Fibroblast of the conjunctiva (primary cell): Measurements from ENCODE around the gene WDR7.

Experiments used
- DNase-seq: peaks from one replicate; pipeline ENCODE4 v3.0.0-alpha.2; 2010; ENCODE audit warnings: low read depth

WDR7 gene

GRCh38 chr18:56992777-56993176 lies 341.6 kb downstream of the WDR7 start:
- DNase-seq, result no peak

- no peak for DNase-seq
These were observed 344.5 kb downstream of the WDR7 start for GRCh38 chr18:56995579-56996188.

- no peak for DNase-seq
These were observed 346.0 kb downstream of the WDR7 start for GRCh38 chr18:56997200-56997599.

- no peak for DNase-seq
These were observed 348.7 kb downstream of the WDR7 start for GRCh38 chr18:56999823-57000222.

- no peak for DNase-seq
These were observed 351.5 kb downstream of the WDR7 start for GRCh38 chr18:57002627-57003026.

- DNase-seq, result no peak
These were observed 352.2 kb downstream of the WDR7 start for GRCh38 chr18:57003342-57003741.

- no peak for DNase-seq
These were observed 353.4 kb downstream of the WDR7 start for GRCh38 chr18:57004366-57005121.

- DNase-seq, result no peak
These were observed 357.0 kb downstream of the WDR7 start for GRCh38 chr18:57008001-57008686.

GRCh38 chr18:57009844-57010243 lies 358.7 kb downstream of the WDR7 start:
- no peak for DNase-seq

GRCh38 chr18:57014772-57015413 lies 363.7 kb downstream of the WDR7 start:
- no peak for DNase-seq

- no peak for DNase-seq
These were observed 364.3 kb downstream of the WDR7 start for GRCh38 chr18:57015451-57015850.

- no peak for DNase-seq
These were observed 367.7 kb downstream of the WDR7 start for GRCh38 chr18:57018845-57019244.

- no peak for DNase-seq
These were observed 371.6 kb downstream of the WDR7 start for GRCh38 chr18:57022716-57023115.

- no peak for DNase-seq
These were observed 372.2 kb downstream of the WDR7 start for GRCh38 chr18:57023275-57023882.

- DNase-seq, result no peak
These were observed 374.4 kb downstream of the WDR7 start for GRCh38 chr18:57025540-57025939.

GRCh38 chr18:57026316-57026715 lies 375.2 kb downstream of the WDR7 start:
- DNase-seq, result no peak

GRCh38 chr18:57027190-57027708 lies 376.1 kb downstream of the WDR7 start:
- no peak for DNase-seq

- no peak for DNase-seq
These were observed 378.6 kb downstream of the WDR7 start for GRCh38 chr18:57029761-57030160.

GRCh38 chr18:57030417-57030816 lies 379.3 kb downstream of the WDR7 start:
- DNase-seq, result no peak

GRCh38 chr18:57035590-57035989 lies 384.4 kb downstream of the WDR7 start:
- no peak for DNase-seq

- DNase-seq, result no peak
These were observed 387.2 kb downstream of the WDR7 start for GRCh38 chr18:57038395-57038794.

- no peak for DNase-seq
These were observed 389.0 kb downstream of the WDR7 start for GRCh38 chr18:57040175-57040574.
